H1 (cell line): ENCODE data around the gene CYYR1. TPM values are rescaled to one million over a fixed set of nuclear protein-coding genes. Genes with fewer than 3 reads are reported as not detected.

Experiments used
- CTCF ChIA-PET: fragments of 300-600 bp; sonication (Branson Sonifier 250); formaldehyde crosslinking; loops from one replicate; lab custom pipeline; 2021; ENCODE audit not compliant: partially characterized antibody; lab: Charles Lee
- POLR2A ChIA-PET: fragments of 300-600 bp; sonication (Branson Sonifier 250); formaldehyde crosslinking; loops from one replicate; lab custom pipeline; 2021; ENCODE audit warnings: inconsistent platforms; ENCODE audit not compliant: partially characterized antibody; lab: Charles Lee
- DNase-seq, 2 experiments: peaks; one replicate each; pipeline versions ENCODE4 v3.0.0 to v3.0.0-alpha.2; 2010 to 2022; ENCODE audit warnings: low spot score in 2 of 2, low read depth in 1 of 2, mixed read lengths in 1 of 2
- FAIRE-seq: peaks from 2 replicates; lab custom pipeline; 2011; peaks lifted over from hg19 to GRCh38; lab: Jason Lieb, UNC
- H2AFZ ChIP-seq: 2 replicates; pipeline ENCODE4 v1.8.1; 2012; ENCODE audit warnings: low read length, inconsistent platforms
- H2AK5ac ChIP-seq: 2 replicates; pipeline ENCODE4 v1.6.1; 2013; ENCODE audit warnings: low read depth, low read length
- H2BK120ac ChIP-seq: replicated peaks from 2 replicates; pipeline ENCODE3; 2013; ENCODE audit warnings: low read depth, low read length, inconsistent platforms
- H2BK12ac ChIP-seq: 2 replicates; pipeline ENCODE4 v1.6.1; 2013; ENCODE audit warnings: low read depth, low read length
- H2BK15ac ChIP-seq: 2 replicates; pipeline ENCODE4 v1.6.1; 2013; ENCODE audit warnings: low read length
- H2BK20ac ChIP-seq: 2 replicates; pipeline ENCODE4 v1.6.1; 2013; ENCODE audit warnings: low read length
- H2BK5ac ChIP-seq: 2 replicates; pipeline ENCODE4 v1.6.1; 2013; ENCODE audit warnings: low read depth, low read length
- H3K14ac ChIP-seq: 2 replicates; pipeline ENCODE4 v1.6.1; 2013; ENCODE audit warnings: inconsistent platforms; ENCODE audit not compliant: insufficient read length
- H3K18ac ChIP-seq: 2 replicates; pipeline ENCODE4 v1.6.1; 2013; ENCODE audit warnings: low read length; ENCODE audit errors: extremely low read depth
- H3K23ac ChIP-seq: 2 replicates; pipeline ENCODE4 v1.6.1; 2013; ENCODE audit warnings: inconsistent platforms; ENCODE audit not compliant: insufficient read length
- H3K23me2 ChIP-seq: 2 replicates; pipeline ENCODE4 v1.6.1; 2013; ENCODE audit warnings: low read depth, low read length
- H3K27ac ChIP-seq: 2 replicates; pipeline ENCODE4 v1.6.1; 2011; ENCODE audit warnings: low read depth, low read length, inconsistent platforms
- H3K27me3 ChIP-seq, 4 experiments: replicated peaks in 1 of 4; 1 replicate in 1 of 4; 2 replicates in 3 of 4; pipeline versions ENCODE4 v1.6.1 to v1.8.1; 2011 to 2013; ENCODE audit warnings: low read length in 3 of 4, mild to moderate bottlenecking in 3 of 4, inconsistent platforms in 2 of 4, mixed read lengths in 2 of 4, moderate library complexity in 1 of 4; ENCODE audit not compliant: control insufficient read depth in 3 of 4, insufficient read depth in 3 of 4; ENCODE audit errors: extremely low read depth in 1 of 4
- H3K36me3 ChIP-seq, 4 experiments: 2 replicates each; pipeline versions ENCODE4 v1.6.1 to v1.8.1; 2011 to 2013; ENCODE audit warnings: mild to moderate bottlenecking in 4 of 4, low read length in 3 of 4, moderate library complexity in 2 of 4, control low read depth in 1 of 4, inconsistent platforms in 1 of 4; ENCODE audit not compliant: insufficient read depth in 4 of 4, control insufficient read depth in 2 of 4
- H3K4ac ChIP-seq: replicated peaks from 2 replicates; pipeline ENCODE3; 2013; ENCODE audit warnings: low read length, low read depth, mixed read lengths, inconsistent platforms; ENCODE audit not compliant: insufficient read length
- H3K4me1 ChIP-seq, 4 experiments: replicated peaks in 1 of 4; 1 replicate in 1 of 4; 2 replicates in 3 of 4; pipeline versions ENCODE4 v1.6.1 to v1.8.1; 2011 to 2013; ENCODE audit warnings: low read length in 3 of 4, inconsistent platforms in 2 of 4, mixed read lengths in 1 of 4; ENCODE audit not compliant: insufficient read depth in 4 of 4, control insufficient read depth in 3 of 4
- H3K4me2 ChIP-seq, 2 experiments: 2 replicates each; pipeline versions ENCODE4 v1.6.1 to v1.8.1; 2011 to 2013; ENCODE audit warnings: low read depth in 2 of 2, low read length in 2 of 2, control low read depth in 1 of 2, inconsistent platforms in 1 of 2, mild to moderate bottlenecking in 1 of 2; ENCODE audit not compliant: insufficient read depth in 1 of 2
- H3K4me3 ChIP-seq, 4 experiments: fragments of 200-600, 300-600 bp in 1 of 4; sonication (generic), shearing (Covaris generic), sonication (Bioruptor Twin) in 1 of 4; 2 replicates each; pipeline versions ENCODE4 v1.5.1 to v1.8.1; 2011 to 2016; ENCODE audit warnings: low read length in 4 of 4, low read depth in 3 of 4, control low read depth in 2 of 4, inconsistent platforms in 2 of 4, mild to moderate bottlenecking in 2 of 4, mixed read lengths in 1 of 4, moderate library complexity in 1 of 4; ENCODE audit not compliant: insufficient read depth in 2 of 4; ENCODE audit errors: extremely low read depth in 1 of 4
- H3K56ac ChIP-seq: replicated peaks from 2 replicates; pipeline ENCODE3; 2013; ENCODE audit warnings: low read depth, mild to moderate bottlenecking, mixed read lengths, low read length, inconsistent platforms; ENCODE audit not compliant: insufficient read length
- H3K79me1 ChIP-seq: 2 replicates; pipeline ENCODE4 v1.6.1; 2013; ENCODE audit warnings: low read depth, low read length, control low read depth
- H3K79me2 ChIP-seq, 2 experiments: 2 replicates each; pipeline versions ENCODE4 v1.6.1 to v1.8.1; 2012 to 2013; ENCODE audit warnings: low read length in 2 of 2, mild to moderate bottlenecking in 2 of 2, inconsistent platforms in 1 of 2; ENCODE audit not compliant: insufficient read depth in 2 of 2, control insufficient read depth in 1 of 2
- H3K9ac ChIP-seq, 4 experiments: replicated peaks in 1 of 4; 1 replicate in 1 of 4; 2 replicates in 3 of 4; pipeline versions ENCODE4 v1.6.1 to v1.8.1; 2011 to 2013; ENCODE audit warnings: low read depth in 3 of 4, low read length in 3 of 4, control low read depth in 2 of 4, mild to moderate bottlenecking in 2 of 4, moderate library complexity in 2 of 4, inconsistent platforms in 1 of 4; ENCODE audit errors: extremely low read depth in 1 of 4
- H3K9me3 ChIP-seq, 2 experiments: 2 replicates each; pipeline versions ENCODE4 v1.6.1 to v1.8.1; 2012 to 2013; ENCODE audit warnings: mild to moderate bottlenecking in 2 of 2, moderate library complexity in 2 of 2, control low read depth in 1 of 2, inconsistent platforms in 1 of 2, low read depth in 1 of 2, low read length in 1 of 2, mixed read lengths in 1 of 2; ENCODE audit not compliant: insufficient read depth in 2 of 2
- H4K20me1 ChIP-seq, 2 experiments: replicated peaks in 1 of 2; 2 replicates each; pipeline versions ENCODE3 to v1.8.1; 2011 to 2013; ENCODE audit warnings: inconsistent platforms in 2 of 2, low read length in 2 of 2, mild to moderate bottlenecking in 1 of 2; ENCODE audit not compliant: insufficient read depth in 2 of 2, control insufficient read depth in 1 of 2
- H4K5ac ChIP-seq: 2 replicates; pipeline ENCODE4 v1.6.1; 2013; ENCODE audit warnings: low read length, low read depth, mixed read lengths, inconsistent platforms; ENCODE audit not compliant: insufficient read length
- H4K8ac ChIP-seq: 2 replicates; pipeline ENCODE4 v1.8.0; 2013; ENCODE audit warnings: mild to moderate bottlenecking, moderate library complexity, low read length, inconsistent platforms; ENCODE audit not compliant: insufficient read depth; ENCODE audit errors: extremely low read depth
- H4K91ac ChIP-seq: replicated peaks from 2 replicates; pipeline ENCODE3; 2013; ENCODE audit warnings: low read length, mixed read lengths, inconsistent platforms; ENCODE audit not compliant: insufficient read length
- BCL11A ChIP-seq, 2 experiments: IDR thresholded peaks; one replicate each; pipeline ENCODE4 v1.6.1; 2011; ENCODE audit warnings: low read depth in 2 of 2, low read length in 2 of 2, mild to moderate bottlenecking in 2 of 2
- BRCA1 ChIP-seq: IDR thresholded peaks from 2 replicates; pipeline ENCODE4 v1.6.1; 2012; ENCODE audit warnings: low read depth, low read length, improper control_type of control experiment
- JUN ChIP-seq: IDR thresholded peaks from 2 replicates; pipeline ENCODE4 v1.6.1; 2011; ENCODE audit warnings: low read depth, mild to moderate bottlenecking, improper control_type of control experiment, low read length
- NRF1 ChIP-seq: IDR thresholded peaks from 2 replicates; pipeline ENCODE4 v1.6.1; 2011; ENCODE audit warnings: mild to moderate bottlenecking, low read depth, low read length, improper control_type of control experiment
- POLR2A ChIP-seq, 2 experiments: IDR thresholded peaks; 1 replicate in 1 of 2; 2 replicates in 1 of 2; pipeline ENCODE4 v1.6.1; 2011; ENCODE audit warnings: low read depth in 2 of 2, low read length in 2 of 2, mild to moderate bottlenecking in 2 of 2; ENCODE audit errors: control extremely low read depth in 1 of 2
- WGBS, 2 experiments: shearing (Covaris generic) in 1 of 2; methylation state at CpG; one replicate each; pipeline versions ENCODE4 v1.1.6 to v1.1.7; 2013 to 2015; ENCODE audit warnings: low lambda C conversion rate in 2 of 2, mixed read lengths in 2 of 2, inconsistent platforms in 1 of 2, low coverage in 1 of 2, missing lambda C conversion rate in 1 of 2; ENCODE audit not compliant: insufficient replicate concordance in 2 of 2, insufficient coverage in 1 of 2, insufficient read length in 1 of 2; ENCODE audit errors: extremely low coverage in 1 of 2, missing lambda C conversion rate in 1 of 2; 5-methylcytosine and 5-hydroxymethylcytosine counted together
- polyA plus RNA-seq, 7 experiments: library from polyadenylated mRNA; depleted of rRNA in 3 of 7; stranded (reverse) in 5 of 7; unstranded in 2 of 7; fragments of >200 nt in 5 of 7; fragments of 200-250 nt in 2 of 7; gene quantifications; 1 replicate in 5 of 7; 2 replicates in 1 of 7; 4 replicates in 1 of 7; pipeline versions ENCODE4 v1.2.1 to v1.2.3, GENCODE V29; 2011 to 2013; ENCODE audit warnings: missing spikeins in 2 of 7, mixed read lengths in 2 of 7
- total RNA-seq: library from RNA; stranded (reverse); fragmentation: NEBNext Ultra II Directional; extraction: Animal tissue kit (Norgen Biotek cat#: 25700); gene quantifications from 2 replicates; pipeline ENCODE4 v1.2.1, GENCODE V29; 2021

The CYYR1 gene
- total and polyA plus RNA-seq, 2 of the 8 experiments (the other 6 are each of a cell fraction or from before 2014, with no cell fraction given): 12.2 to 37.9 TPM

- FAIRE-seq: no peak
- 73% methylated on average over 1 of the region's 1 CpG; no CpG with 5 or more reads in 1 of the 2 experiments for WGBS, 2 experiments
- CTCF ChIA-PET: interaction anchor here (0.8 to 1.2 kb wide), 2 partner anchors 12 to 39 kb away, joined by 3 read pairs; no protein-coding TSS in a partner anchor
Measured at GRCh38 chr21:26506956-26507355, 66.1 kb downstream of the CYYR1 start.

More at GRCh38 chr21:26506956-26507355, 66.1 kb downstream of the CYYR1 start:
- no peak overlapping the region for H4K5ac ChIP-seq
- H3K36me3 ChIP-seq: no peaks in the 10 kb centered on the region
- H3K27ac ChIP-seq: no peak overlapping the region
- no peaks in the 10 kb centered on the region for H3K23me2 ChIP-seq
- no peaks in the 10 kb centered on the region for H3K4me1 ChIP-seq
- H2BK20ac ChIP-seq: no peak overlapping the region
- no peak overlapping the region for H2AFZ ChIP-seq
- no peak overlapping the region for H4K91ac ChIP-seq
- no peak overlapping the region for H3K14ac ChIP-seq
- H3K56ac ChIP-seq: no peak overlapping the region
- H3K79me2 ChIP-seq: no peaks in the 10 kb centered on the region
- H2BK5ac ChIP-seq: no peak overlapping the region
- no peak overlapping the region for H2AK5ac ChIP-seq
- TF ChIP-seq NRF1 (no peak), POLR2A (IDR thresholded peaks at IDR 0.05; ENCODE audit: control extremely low read depth in 1 of 2, low read depth in 2 of 2, low read length in 2 of 2) (no peak), JUN (no peak), BRCA1 (no peak), BCL11A (IDR thresholded peaks at IDR 0.05; ENCODE audit: low read depth in 2 of 2, low read length in 2 of 2) (no peak)
- DNase-seq: no peak
- H3K9ac ChIP-seq: no peak overlapping the region
- POLR2A ChIA-PET: no interaction called here
- H3K4me3 ChIP-seq: no peak overlapping the region
- H4K20me1 ChIP-seq: peaks cover 0 to 2% of the 10 kb centered on the region in 2 experiments
- H3K23ac ChIP-seq: no peak overlapping the region
- H2BK120ac ChIP-seq: no peak overlapping the region
- H3K27me3 ChIP-seq: no peaks in the 10 kb centered on the region
- H2BK15ac ChIP-seq: no peak overlapping the region
- no peak overlapping the region for H4K8ac ChIP-seq
- H3K9me3 ChIP-seq: no peaks in the 10 kb centered on the region
- no peak overlapping the region for H3K4ac ChIP-seq
- H2BK12ac ChIP-seq: no peak overlapping the region
- no peak overlapping the region for H3K4me2 ChIP-seq
- H3K79me1 ChIP-seq: no peaks in the 10 kb centered on the region; the same call in 1 of the 2 replicates
- no peak overlapping the region for H3K18ac ChIP-seq
